ENCODE measurements around the gene WDFY3.

WDFY3 gene

GRCh38 chr4:84660606-84661005, 305.9 kb downstream of the WDFY3 start:
- DNase-seq, result no peak

- no peak for DNase-seq
These were observed 314.0 kb downstream of the WDFY3 start for GRCh38 chr4:84652478-84652877.

- no peak for DNase-seq
These were observed 315.0 kb downstream of the WDFY3 start for GRCh38 chr4:84651499-84651898.

GRCh38 chr4:84648863-84649647, 317.4 kb downstream of the WDFY3 start:
- DNase-seq, result no peak

- no peak for DNase-seq
These were observed 318.3 kb downstream of the WDFY3 start for GRCh38 chr4:84648178-84648577.

- DNase-seq, result no peak
These were observed 319.1 kb downstream of the WDFY3 start for GRCh38 chr4:84647312-84647884.

GRCh38 chr4:84644087-84644486, 322.4 kb downstream of the WDFY3 start:
- DNase-seq, result no peak

- DNase-seq, result no peak
These were observed 327.3 kb downstream of the WDFY3 start for GRCh38 chr4:84639145-84639544.

GRCh38 chr4:84638092-84638491, 328.4 kb downstream of the WDFY3 start:
- no peak for DNase-seq

- no peak for DNase-seq
These were observed 331.5 kb downstream of the WDFY3 start for GRCh38 chr4:84634961-84635360.

GRCh38 chr4:84632092-84632491, 334.4 kb downstream of the WDFY3 start:
- no peak for DNase-seq

- no peak for DNase-seq
These were observed 334.9 kb downstream of the WDFY3 start for GRCh38 chr4:84631573-84631972.

- no peak for DNase-seq
These were observed 339.8 kb downstream of the WDFY3 start for GRCh38 chr4:84626673-84627072.

GRCh38 chr4:84623661-84624060, 342.8 kb downstream of the WDFY3 start:
- DNase-seq, result no peak

- DNase-seq, result no peak
These were observed 343.5 kb downstream of the WDFY3 start for GRCh38 chr4:84622959-84623358.

Measured in activated CD8-positive, alpha-beta memory T cell treated with anti-CD3 and anti-CD28 coated beads, Interleukin-2, amount 50 U/mL, for 4 hours (primary cell).